ENCODE results near the gene ARL14.

ARL14 gene

DNA sequence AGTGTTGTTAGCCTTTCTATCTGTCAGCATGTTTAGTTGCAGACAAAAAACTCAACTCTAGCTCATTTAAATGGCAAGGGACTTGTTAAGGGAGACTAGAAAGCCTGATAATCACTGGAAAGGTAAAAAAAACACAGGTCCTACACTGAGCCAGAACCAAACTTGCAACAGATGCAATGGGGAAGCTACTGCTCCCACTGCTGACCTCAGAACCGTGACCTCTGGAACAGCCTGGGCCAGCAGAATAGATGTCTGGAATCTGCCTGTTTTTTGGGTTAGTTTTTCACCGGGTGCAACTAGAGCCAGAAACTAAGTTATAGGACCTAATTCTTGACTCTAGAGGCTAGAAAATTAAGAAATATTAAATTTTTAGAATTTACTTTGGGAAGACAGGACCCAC is 32.5 kb upstream of the ARL14 start:
- Histone ChIP-seq H4K20me1 (ENCODE audit: insufficient read depth) (no peaks in the 10 kb centered on the region), H3K4me3 (IDR thresholded peaks at IDR 0.05; ENCODE audit: insufficient read depth, low read depth, low read length) (no peak overlapping the region), H3K4me2 (no peak overlapping the region), H2AFZ (ENCODE audit: low read depth) (no peak overlapping the region), H3K36me3 (ENCODE audit: insufficient read depth) (no peaks in the 10 kb centered on the region), H3K79me2 (ENCODE audit: insufficient read depth, low read depth) (no peaks in the 10 kb centered on the region), H3K27me3 (ENCODE audit: insufficient read depth, low read depth) (no peaks in the 10 kb centered on the region), H3K9ac (no peak overlapping the region), H3K4me1 (ENCODE audit: low read depth, poor library complexity, severe bottlenecking) (no peaks in the 10 kb centered on the region), H3K27ac (no peak overlapping the region)
- TF ChIP-seq, protein P1, sequence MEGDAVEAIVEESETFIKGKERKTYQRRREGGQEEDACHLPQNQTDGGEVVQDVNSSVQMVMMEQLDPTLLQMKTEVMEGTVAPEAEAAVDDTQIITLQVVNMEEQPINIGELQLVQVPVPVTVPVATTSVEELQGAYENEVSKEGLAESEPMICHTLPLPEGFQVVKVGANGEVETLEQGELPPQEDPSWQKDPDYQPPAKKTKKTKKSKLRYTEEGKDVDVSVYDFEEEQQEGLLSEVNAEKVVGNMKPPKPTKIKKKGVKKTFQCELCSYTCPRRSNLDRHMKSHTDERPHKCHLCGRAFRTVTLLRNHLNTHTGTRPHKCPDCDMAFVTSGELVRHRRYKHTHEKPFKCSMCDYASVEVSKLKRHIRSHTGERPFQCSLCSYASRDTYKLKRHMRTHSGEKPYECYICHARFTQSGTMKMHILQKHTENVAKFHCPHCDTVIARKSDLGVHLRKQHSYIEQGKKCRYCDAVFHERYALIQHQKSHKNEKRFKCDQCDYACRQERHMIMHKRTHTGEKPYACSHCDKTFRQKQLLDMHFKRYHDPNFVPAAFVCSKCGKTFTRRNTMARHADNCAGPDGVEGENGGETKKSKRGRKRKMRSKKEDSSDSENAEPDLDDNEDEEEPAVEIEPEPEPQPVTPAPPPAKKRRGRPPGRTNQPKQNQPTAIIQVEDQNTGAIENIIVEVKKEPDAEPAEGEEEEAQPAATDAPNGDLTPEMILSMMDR (conservative IDR thresholded peaks at IDR 0.05; ENCODE audit: low read depth, low read length), result no peak

DNA sequence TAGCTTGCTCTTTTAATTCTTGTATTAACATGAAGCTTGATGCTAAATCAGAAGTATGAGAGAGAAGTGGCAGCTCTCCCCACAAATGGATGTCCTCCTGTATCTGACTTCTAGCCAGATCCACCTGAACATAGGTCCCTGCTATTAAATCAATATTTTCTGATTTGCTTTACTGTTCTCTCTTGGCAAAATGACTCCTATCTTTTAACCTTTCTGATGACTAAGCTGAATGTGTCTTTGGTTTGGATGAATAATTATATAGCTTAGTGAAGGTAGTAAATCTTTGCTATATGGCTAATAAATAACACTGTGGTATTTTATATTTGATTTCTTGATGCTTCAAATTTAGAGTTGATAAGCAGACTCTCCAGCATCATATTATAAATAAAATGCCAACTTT is 28.3 kb upstream of the ARL14 start:
- TF ChIP-seq, protein P1 (conservative IDR thresholded peaks at IDR 0.05; ENCODE audit: low read depth, low read length), result no peak
- Histone ChIP-seq H3K4me3 (IDR thresholded peaks at IDR 0.05; ENCODE audit: insufficient read depth, low read depth, low read length) (no peak overlapping the region), H3K4me2 (no peak overlapping the region), H3K79me2 (ENCODE audit: insufficient read depth, low read depth) (no peaks in the 10 kb centered on the region), H3K27ac (no peak overlapping the region), H3K4me1 (ENCODE audit: low read depth, poor library complexity, severe bottlenecking) (no peaks in the 10 kb centered on the region), H3K36me3 (ENCODE audit: insufficient read depth) (no peaks in the 10 kb centered on the region), H3K9ac (no peak overlapping the region), H4K20me1 (ENCODE audit: insufficient read depth) (no peaks in the 10 kb centered on the region), H2AFZ (ENCODE audit: low read depth) (no peak overlapping the region), H3K27me3 (ENCODE audit: insufficient read depth, low read depth) (no peaks in the 10 kb centered on the region)

DNA sequence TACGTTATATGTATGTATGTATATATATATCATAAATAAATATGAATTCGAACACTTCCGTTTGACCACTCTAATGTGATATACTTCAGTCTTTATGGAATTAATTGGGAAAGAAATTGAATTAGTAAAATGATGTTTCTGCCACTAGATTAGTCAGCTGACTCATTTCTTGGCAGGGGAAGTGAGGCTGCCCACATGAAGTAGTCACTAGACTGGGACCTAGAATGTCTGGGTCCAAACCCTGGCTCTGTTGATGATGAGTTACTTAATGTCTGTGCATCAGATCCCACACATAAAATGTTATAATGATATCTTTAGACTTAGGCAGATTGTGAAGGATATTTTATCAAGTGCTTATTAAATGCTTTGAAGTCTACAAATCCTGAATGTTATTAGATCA is 27.4 kb upstream of the ARL14 start:
- Histone ChIP-seq H3K4me1 (ENCODE audit: low read depth, poor library complexity, severe bottlenecking) (no peaks in the 10 kb centered on the region), H3K79me2 (ENCODE audit: insufficient read depth, low read depth) (no peaks in the 10 kb centered on the region), H3K36me3 (ENCODE audit: insufficient read depth) (no peaks in the 10 kb centered on the region), H4K20me1 (ENCODE audit: insufficient read depth) (no peaks in the 10 kb centered on the region), H3K4me2 (no peak overlapping the region), H3K27ac (no peak overlapping the region), H3K9ac (no peak overlapping the region), H3K27me3 (ENCODE audit: insufficient read depth, low read depth) (no peaks in the 10 kb centered on the region), H2AFZ (ENCODE audit: low read depth) (no peak overlapping the region), H3K4me3 (IDR thresholded peaks at IDR 0.05; ENCODE audit: insufficient read depth, low read depth, low read length) (no peak overlapping the region)
- TF ChIP-seq, protein P1 (conservative IDR thresholded peaks at IDR 0.05; ENCODE audit: low read depth, low read length), result no peak

DNA sequence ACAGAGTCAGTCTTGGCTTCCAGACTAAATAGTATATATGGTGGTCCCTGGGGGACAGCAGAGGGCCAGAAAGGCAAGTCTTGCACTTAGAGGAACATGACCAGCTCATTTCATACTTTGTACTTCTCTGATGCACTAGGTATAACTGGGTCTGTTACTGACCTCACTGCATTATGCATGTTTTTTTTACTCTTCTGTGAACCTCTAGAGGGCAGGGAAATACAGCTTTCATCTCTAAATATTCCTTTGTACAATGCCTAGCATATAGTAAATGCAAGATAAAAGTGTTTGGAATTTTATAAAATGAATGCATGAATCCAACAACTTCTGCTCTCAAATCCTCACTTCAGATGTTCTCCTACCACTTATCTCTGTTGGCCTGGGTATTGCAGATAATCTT is 23.4 kb upstream of the ARL14 start:
- no peaks in the 10 kb centered on the region for H3K4me1 ChIP-seq (ENCODE audit: low read depth, poor library complexity, severe bottlenecking)
- no peak overlapping the region for H3K4me2 ChIP-seq
- H3K9ac ChIP-seq, result no peak overlapping the region
- H3K79me2 ChIP-seq (ENCODE audit: insufficient read depth, low read depth), result no peaks in the 10 kb centered on the region
- H4K20me1 ChIP-seq (ENCODE audit: insufficient read depth), result no peaks in the 10 kb centered on the region
- H3K27ac ChIP-seq, result no peak overlapping the region
- no peak overlapping the region for H2AFZ ChIP-seq (ENCODE audit: low read depth)
- TF ChIP-seq, protein P1 (conservative IDR thresholded peaks at IDR 0.05; ENCODE audit: low read depth, low read length), result no peak
- H3K36me3 ChIP-seq (ENCODE audit: insufficient read depth), result no peaks in the 10 kb centered on the region
- H3K27me3 ChIP-seq (ENCODE audit: insufficient read depth, low read depth), result no peaks in the 10 kb centered on the region
- H3K4me3 ChIP-seq (IDR thresholded peaks at IDR 0.05; ENCODE audit: insufficient read depth, low read depth, low read length), result no peak overlapping the region

Measured in KMS-11 (cell line).